HepG2 (cell line): Measurements from ENCODE around the gene DNAJC10. TPM values are rescaled to one million over a fixed set of nuclear protein-coding genes. Genes with fewer than 3 reads are reported as not detected.
A peak's percentile ranks its signal among the peaks of the same experiment; 100 is the strongest.

ENCODE experiments used
- HNRNPL ChIP-seq: fragments of 200-400 bp; formaldehyde crosslinking; IDR thresholded peaks from 2 replicates; pipeline ENCODE4 v1.6.1; 2017; ENCODE audit warnings: mild to moderate bottlenecking, low read depth, low read length
- HNRNPUL1 ChIP-seq: fragments of 200-400 bp; formaldehyde crosslinking; IDR thresholded peaks from 2 replicates; pipeline ENCODE4 v1.6.1; 2017; ENCODE audit warnings: low read depth, mild to moderate bottlenecking, low read length, moderate library complexity
- JUND ChIP-seq: sonication (generic); formaldehyde crosslinking; IDR thresholded peaks from 2 replicates; pipeline ENCODE4 v1.8.0; 2022; ENCODE audit warnings: mild to moderate bottlenecking, missing genetic modification reagents
- KDM2A ChIP-seq: sonication (generic); formaldehyde crosslinking; IDR thresholded peaks from 2 replicates; pipeline ENCODE4 v1.4.0; 2020; ENCODE audit warnings: low read depth, missing genetic modification reagents, borderline replicate concordance
- MBD4 ChIP-seq: IDR thresholded peaks from 2 replicates; pipeline ENCODE4 v1.6.1; 2012; ENCODE audit warnings: low read length, inconsistent platforms, borderline replicate concordance
- NAIF1 ChIP-seq: sonication (generic); formaldehyde crosslinking; IDR thresholded peaks from 2 replicates; pipeline ENCODE4 v1.5.0; 2020; ENCODE audit warnings: mild to moderate bottlenecking, missing genetic modification reagents, borderline replicate concordance
- NFIB ChIP-seq: sonication (generic); formaldehyde crosslinking; IDR thresholded peaks from 2 replicates; pipeline ENCODE4 v1.9.0; 2021; ENCODE audit warnings: missing genetic modification reagents, mild to moderate bottlenecking, borderline replicate concordance
- PAWR ChIP-seq: sonication (generic); formaldehyde crosslinking; IDR thresholded peaks from 2 replicates; pipeline ENCODE4 v1.4.0; 2020; ENCODE audit warnings: missing genetic modification reagents, mild to moderate bottlenecking, borderline replicate concordance
- POLR2AphosphoS5 ChIP-seq: IDR thresholded peaks from 2 replicates; pipeline ENCODE4 v1.6.1; 2012; ENCODE audit warnings: low read depth, low read length
- RXRA ChIP-seq: sonication (generic); formaldehyde crosslinking; IDR thresholded peaks from 2 replicates; pipeline ENCODE4 v1.5.1; 2020; ENCODE audit warnings: missing genetic modification reagents
- SMAD1 ChIP-seq: sonication (generic); formaldehyde crosslinking; IDR thresholded peaks from 2 replicates; pipeline ENCODE4 v1.4.0; 2020; ENCODE audit warnings: missing genetic modification reagents, low read depth, mild to moderate bottlenecking, borderline replicate concordance
- TEAD2 ChIP-seq: sonication (generic); formaldehyde crosslinking; IDR thresholded peaks from 2 replicates; pipeline ENCODE4 v1.9.0; 2021; ENCODE audit warnings: missing genetic modification reagents
- U2AF2 ChIP-seq: fragments of 200-400 bp; formaldehyde crosslinking; IDR thresholded peaks from 2 replicates; pipeline ENCODE4 v1.6.1; 2017; ENCODE audit warnings: low read depth, mild to moderate bottlenecking, low read length
- YEATS4 ChIP-seq: sonication (generic); formaldehyde crosslinking; IDR thresholded peaks from 2 replicates; pipeline ENCODE4 v1.4.0; 2020; ENCODE audit warnings: missing genetic modification reagents, borderline replicate concordance
- ZC3H4 ChIP-seq: sonication (generic); formaldehyde crosslinking; IDR thresholded peaks from 2 replicates; pipeline ENCODE4 v1.4.0; 2020; ENCODE audit warnings: missing genetic modification reagents, borderline replicate concordance
- ZFP36 ChIP-seq: fragments of 150-350 bp; IDR thresholded peaks from 2 replicates; pipeline ENCODE4 v1.6.1; 2018; ENCODE audit warnings: borderline replicate concordance, low read length, low read depth; ENCODE audit not compliant: partially characterized antibody
- ZFP82 ChIP-seq: sonication (generic); formaldehyde crosslinking; IDR thresholded peaks from 2 replicates; pipeline ENCODE4 v1.5.1; 2020; ENCODE audit warnings: mild to moderate bottlenecking, missing genetic modification reagents, borderline replicate concordance
- ZNF20 ChIP-seq: sonication (generic); formaldehyde crosslinking; IDR thresholded peaks from 2 replicates; pipeline ENCODE4 v1.4.0; 2020; ENCODE audit warnings: mild to moderate bottlenecking, moderate library complexity, missing genetic modification reagents
- ZNF230 ChIP-seq: sonication (generic); formaldehyde crosslinking; IDR thresholded peaks from 2 replicates; pipeline ENCODE4 v1.4.0; 2020; ENCODE audit warnings: mild to moderate bottlenecking, missing genetic modification reagents
- ZNF33A ChIP-seq: sonication (generic); formaldehyde crosslinking; IDR thresholded peaks from 2 replicates; pipeline ENCODE4 v1.5.1; 2020; ENCODE audit warnings: missing genetic modification reagents, mild to moderate bottlenecking, moderate library complexity, borderline replicate concordance
- ZNF552 ChIP-seq: sonication (generic); formaldehyde crosslinking; IDR thresholded peaks from 2 replicates; pipeline ENCODE4 v1.9.0; 2022; ENCODE audit warnings: missing genetic modification reagents, mild to moderate bottlenecking, borderline replicate concordance
- ZNF737 ChIP-seq: sonication (generic); formaldehyde crosslinking; IDR thresholded peaks from 2 replicates; pipeline ENCODE4 v1.5.0; 2020; ENCODE audit warnings: missing genetic modification reagents, mild to moderate bottlenecking, borderline replicate concordance
- ZNF749 ChIP-seq: sonication (generic); formaldehyde crosslinking; IDR thresholded peaks from 2 replicates; pipeline ENCODE4 v1.8.0; 2022; ENCODE audit warnings: mild to moderate bottlenecking, missing genetic modification reagents, moderate library complexity, borderline replicate concordance
- ZNF770 ChIP-seq: sonication (generic); formaldehyde crosslinking; IDR thresholded peaks from 2 replicates; pipeline ENCODE4 v1.5.0; 2020; ENCODE audit warnings: mild to moderate bottlenecking, missing genetic modification reagents
- ZNF777 ChIP-seq: sonication (generic); formaldehyde crosslinking; IDR thresholded peaks from 2 replicates; pipeline ENCODE4 v1.4.0; 2020; ENCODE audit warnings: missing genetic modification reagents
- ZSCAN31 ChIP-seq: sonication (generic); formaldehyde crosslinking; IDR thresholded peaks from 2 replicates; pipeline ENCODE4 v1.5.0; 2020; ENCODE audit warnings: low read depth, mild to moderate bottlenecking, missing genetic modification reagents
- ZUFSP ChIP-seq: sonication (generic); formaldehyde crosslinking; IDR thresholded peaks from 2 replicates; pipeline ENCODE4 v1.9.0; 2021; ENCODE audit warnings: missing genetic modification reagents, mild to moderate bottlenecking, borderline replicate concordance
- polyA plus RNA-seq, 8 experiments: library from polyadenylated mRNA; depleted of rRNA in 3 of 8; stranded (reverse) in 7 of 8; unstranded in 1 of 8; fragments of >200 nt; fragmentation: Illumina TruSeq in 4 of 8; extraction: Trizol in 4 of 8; gene quantifications; 2 replicates each; pipeline versions ENCODE4 v1.2.1 to v1.2.3, GENCODE V29; 2011 to 2016; ENCODE audit warnings: low read depth in 4 of 8, missing spikeins in 1 of 8, mixed read lengths in 1 of 8; ENCODE audit not compliant: insufficient read depth in 1 of 8
- total RNA-seq, 5 experiments: library from RNA; depleted of rRNA; stranded (reverse); fragments of >200 nt; fragmentation: Illumina TruSeq; extraction: Trizol; gene quantifications; 2 replicates each; pipeline ENCODE4 v1.2.3, GENCODE V29; 2016; ENCODE audit warnings: low read depth in 1 of 5

The DNAJC10 gene
- total and polyA plus RNA-seq, 2 of the 13 experiments (the other 11 are each of a cell fraction or from before 2014, with no cell fraction given): 44.1 to 178 TPM

GRCh38 chr2:182715892-182716649, at the start of gene DNAJC10 (continued):
- peak; percentile 80; the same call in 1 of the 2 replicates for TF ChIP-seq ZFP82 (CRISPR knock-in tag)
- TF ChIP-seq RXRA (CRISPR knock-in tag): peak; percentile 72; the same call in 1 of the 2 replicates
- peak; percentile 99 for TF ChIP-seq YEATS4 (CRISPR knock-in tag)
- TF ChIP-seq ZNF230 (CRISPR knock-in tag): peak; percentile 96; the same call in 1 of the 2 replicates
- no peak for TF ChIP-seq ZUFSP (CRISPR knock-in tag)
- no peak for TF ChIP-seq PAWR (CRISPR knock-in tag)
- TF ChIP-seq ZNF20 (CRISPR knock-in tag): 0 out of 2 replicates have a peak, but pooled peaks have one; percentile 90
- no peak for TF ChIP-seq MBD4
- TF ChIP-seq ZNF777 (CRISPR knock-in tag): peak; percentile 80
- TF ChIP-seq POLR2AphosphoS5: peak; percentile 83
- TF ChIP-seq TEAD2 (CRISPR knock-in tag): 0 out of 2 replicates have a peak, but pooled peaks have one; percentile 56
- TF ChIP-seq ZNF33A (CRISPR knock-in tag): no peak
- no peak for TF ChIP-seq ZFP36
- TF ChIP-seq HNRNPL: 0 out of 2 replicates have a peak, but pooled peaks have one; percentile 15
- TF ChIP-seq U2AF2: no peak; the same call in 1 of the 2 replicates
- TF ChIP-seq ZNF770 (CRISPR knock-in tag): no peak; the same call in none of the 2 replicates
- TF ChIP-seq ZNF749 (CRISPR knock-in tag): peak; percentile 65; the same call in 1 of the 2 replicates
- 0 out of 2 replicates have a peak, but pooled peaks have one; percentile 45 for TF ChIP-seq HNRNPUL1
- TF ChIP-seq SMAD1: peak; percentile 62; the same call in 1 of the 2 replicates
- TF ChIP-seq JUND: no peak
- TF ChIP-seq NAIF1 (CRISPR knock-in tag): no peak
- peak; percentile 82; the same call in 1 of the 2 replicates for TF ChIP-seq NFIB (CRISPR knock-in tag)
- peak; percentile 84; the same call in 1 of the 2 replicates for TF ChIP-seq ZNF552
- peak; percentile 95 for TF ChIP-seq KDM2A (CRISPR knock-in tag)
- no peak for TF ChIP-seq ZC3H4
- peak; percentile 79 for TF ChIP-seq ZSCAN31 (CRISPR knock-in tag)
- no peak for TF ChIP-seq ZNF737 (CRISPR knock-in tag)
